GM21619 (cell line): ENCODE measurements around the gene SBNO1.
A peak's percentile ranks its signal among the peaks of the same experiment; 100 is the strongest.
"Not testable (repeated sequence)": the region's sequence is repeated elsewhere in the genome, so short reads cannot be mapped to it uniquely, and the experiment has no call there.

Experiments used
- ATAC-seq: cut with Tn5 transposase; IDR thresholded peaks from one replicate; pipeline ENCODE4 v1.9.1; 2021; ENCODE audit not compliant: unreplicated experiment

The SBNO1 gene

DNA sequence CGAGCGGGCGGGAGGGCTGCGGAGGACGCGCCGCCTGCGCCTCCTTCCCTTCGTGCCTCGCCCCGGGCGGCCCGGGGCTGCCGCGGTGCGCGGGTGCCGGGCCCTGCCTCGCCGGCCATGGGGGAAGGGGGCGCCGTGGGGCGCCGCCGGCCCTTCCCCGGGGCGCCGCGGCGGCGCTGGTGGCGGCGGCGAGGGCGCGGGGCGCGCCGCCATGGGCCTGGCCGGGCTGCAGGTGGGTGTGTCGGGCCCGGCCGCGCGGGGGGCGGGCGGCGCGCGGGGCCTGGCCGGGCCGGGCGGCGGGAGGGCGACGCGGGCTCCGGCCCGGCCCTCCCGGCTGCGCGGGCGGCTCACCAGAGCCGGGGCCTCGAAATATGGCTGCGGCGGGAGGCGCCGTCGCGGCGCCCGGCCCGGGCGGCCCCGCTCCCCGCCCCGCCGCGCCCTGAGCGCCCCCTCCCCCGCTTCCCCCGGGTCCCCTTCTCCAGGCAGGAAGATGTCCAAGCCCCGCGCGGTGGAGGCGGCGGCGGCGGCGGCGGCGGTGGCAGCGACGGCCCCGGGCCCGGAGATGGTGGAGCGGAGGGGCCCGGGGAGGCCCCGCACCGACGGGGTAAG is 24.4 kb upstream of the SBNO1 start:
- no peak for ATAC-seq

DNA sequence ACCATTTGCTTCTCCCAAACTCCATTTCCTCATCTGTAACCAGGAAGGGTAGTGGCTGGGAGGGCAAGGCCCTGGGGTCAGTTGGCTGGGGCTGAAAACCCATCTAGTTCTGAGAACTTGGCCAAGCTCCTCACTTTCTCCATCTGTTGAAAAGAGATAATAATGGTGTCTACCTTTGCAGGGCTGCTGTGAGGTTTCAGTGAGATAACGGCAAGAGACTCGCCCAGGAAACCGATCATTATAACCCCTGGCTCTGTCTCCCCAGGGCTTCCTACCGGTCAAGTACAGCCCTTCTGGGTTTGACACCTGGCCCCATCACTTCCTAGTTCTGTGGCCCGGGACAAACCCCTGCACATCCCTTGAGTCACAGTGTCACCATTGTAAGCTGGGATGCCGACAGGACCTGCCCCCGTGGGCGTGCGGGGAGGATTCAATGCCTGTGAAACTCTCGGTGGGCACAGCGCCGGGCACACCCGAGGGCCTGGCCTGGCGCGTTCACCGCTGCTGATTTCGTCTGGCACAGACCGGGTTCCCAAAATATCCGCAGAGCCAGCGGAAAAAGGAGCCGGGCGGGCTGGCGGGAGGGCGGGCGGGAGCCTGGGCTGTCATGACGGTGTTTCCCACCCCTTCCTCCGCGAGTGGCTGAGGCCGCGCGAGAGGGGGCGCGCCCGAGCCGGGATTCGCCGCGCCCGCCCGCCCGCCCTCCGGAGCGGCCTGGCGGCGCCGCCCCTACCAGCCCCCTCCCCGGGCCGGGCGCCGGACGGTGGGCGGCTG is 23.7 kb upstream of the SBNO1 start:
- ATAC-seq, result peak; percentile 34

DNA sequence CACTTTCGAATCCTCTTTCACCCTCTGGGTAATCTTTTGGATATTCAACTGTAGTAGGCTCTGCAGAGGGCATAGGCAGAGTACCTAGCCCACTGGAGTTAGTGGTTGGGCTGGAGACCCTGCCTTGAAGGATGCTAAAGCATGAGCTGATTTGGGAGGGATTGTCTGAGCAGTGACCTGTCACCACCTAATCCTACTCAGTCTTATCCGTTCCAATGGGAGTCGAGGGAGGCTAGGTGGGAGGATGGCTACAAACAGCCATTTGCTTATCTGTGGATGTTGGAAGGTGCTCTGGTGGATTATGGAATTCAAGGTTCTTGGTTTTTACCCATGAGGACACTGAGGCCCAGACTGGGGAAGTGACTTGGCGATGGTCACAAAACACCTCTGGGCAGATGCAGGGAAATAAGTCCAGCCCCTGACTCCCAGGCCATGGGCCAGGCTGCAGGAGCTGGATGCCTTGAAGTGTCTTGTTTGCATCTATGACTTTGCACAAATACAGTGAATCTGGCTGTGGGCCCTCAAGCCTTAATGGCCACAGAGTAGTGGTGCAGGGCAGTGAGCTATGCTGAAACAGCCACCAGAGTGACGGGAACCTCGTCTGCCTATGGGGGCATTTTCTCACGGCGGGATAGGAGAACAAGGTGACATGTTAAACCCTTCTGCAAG is 23.0 kb upstream of the SBNO1 start:
- ATAC-seq, result no peak

DNA sequence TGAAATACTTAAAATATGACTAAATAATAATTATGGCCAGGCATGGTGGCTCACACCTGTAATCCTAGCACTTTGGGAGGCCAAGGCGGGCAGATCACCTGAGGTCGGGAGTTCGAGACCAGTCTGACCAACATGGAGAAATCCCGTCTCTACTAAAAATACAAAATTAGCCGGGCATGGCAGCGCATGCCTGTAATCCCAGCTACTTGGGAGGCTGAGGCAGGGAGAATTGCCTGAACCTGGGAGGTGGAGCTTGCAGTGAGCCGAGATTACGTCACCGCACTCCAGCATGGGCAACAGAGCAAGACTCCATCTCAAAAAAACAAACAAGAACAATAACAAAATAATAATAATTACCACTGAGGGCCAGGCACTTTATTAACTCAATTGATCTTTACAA is 20.9 kb upstream of the SBNO1 start:
- not testable (repeated sequence) for ATAC-seq

DNA sequence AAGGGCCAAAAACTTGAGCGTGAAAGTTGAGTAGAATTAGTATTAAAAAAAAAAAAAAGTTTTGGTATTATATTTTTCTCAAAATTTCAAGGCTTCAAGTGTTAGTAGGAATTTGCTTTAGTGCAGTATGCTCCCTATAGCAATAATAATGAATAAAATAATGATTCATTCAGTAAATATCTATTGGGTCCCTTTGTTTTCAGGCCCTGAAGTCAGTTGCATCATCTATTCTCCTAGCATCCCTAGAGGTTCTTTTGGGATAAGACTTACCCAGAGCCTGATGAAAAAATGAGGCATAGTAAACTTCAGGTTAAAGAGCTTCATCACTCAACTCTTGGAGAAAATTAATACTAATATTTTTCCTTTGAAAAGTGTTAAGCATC is 20.3 kb upstream of the SBNO1 start:
- no peak for ATAC-seq

DNA sequence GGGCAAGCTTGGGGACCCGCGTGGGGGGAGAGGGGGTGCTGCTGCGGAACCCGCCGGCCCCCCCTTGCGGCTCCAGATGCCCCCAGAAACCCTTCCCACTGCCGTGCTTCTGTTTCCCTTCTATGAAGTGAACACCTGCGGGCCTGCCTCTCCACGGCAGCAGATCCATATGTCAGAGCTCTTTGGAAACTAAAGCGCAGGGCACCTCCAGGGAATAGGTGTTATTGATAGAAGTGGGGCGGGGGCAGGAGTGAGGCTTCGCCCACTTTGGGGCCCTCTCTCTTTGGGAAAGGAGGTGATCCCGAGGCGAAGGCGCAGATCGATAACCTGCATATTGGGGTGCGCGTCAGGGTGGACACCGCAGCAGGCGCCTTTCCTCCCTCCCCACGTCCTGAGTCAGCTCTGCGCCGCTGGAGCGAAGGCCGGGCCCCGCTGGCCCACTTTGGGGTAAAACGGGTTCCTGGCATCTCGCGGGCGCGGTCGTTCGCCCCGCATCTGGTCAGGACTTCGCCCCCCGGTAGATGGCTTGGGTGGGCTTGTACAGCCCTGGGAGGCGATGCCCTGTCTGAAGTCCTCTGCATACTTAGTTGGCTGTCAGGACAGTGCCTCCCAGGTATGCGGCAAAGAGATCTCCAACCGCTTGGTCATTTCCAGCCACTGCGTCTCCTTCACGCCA is 19.8 kb upstream of the SBNO1 start:
- no peak for ATAC-seq

DNA sequence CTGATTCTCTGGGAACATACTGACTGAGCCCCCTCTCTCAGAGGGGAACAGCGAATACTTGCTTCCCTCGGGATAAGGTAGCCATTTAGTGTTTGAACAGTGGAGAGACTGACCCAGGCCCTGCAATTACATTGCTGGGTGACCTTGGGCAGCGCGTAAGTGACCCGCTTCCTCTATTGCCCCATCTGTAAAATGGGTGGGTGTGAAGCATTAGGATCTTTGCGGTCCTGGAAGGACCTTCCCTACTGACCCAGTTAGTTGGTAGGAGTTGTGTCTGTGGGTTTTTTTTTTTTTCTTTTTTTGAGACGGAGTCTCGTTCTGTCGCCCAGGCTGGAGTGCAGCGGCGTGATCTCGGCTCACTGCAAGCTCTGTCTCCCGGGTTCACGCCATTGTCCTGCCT is 18.0 kb upstream of the SBNO1 start:
- ATAC-seq, result no peak

DNA sequence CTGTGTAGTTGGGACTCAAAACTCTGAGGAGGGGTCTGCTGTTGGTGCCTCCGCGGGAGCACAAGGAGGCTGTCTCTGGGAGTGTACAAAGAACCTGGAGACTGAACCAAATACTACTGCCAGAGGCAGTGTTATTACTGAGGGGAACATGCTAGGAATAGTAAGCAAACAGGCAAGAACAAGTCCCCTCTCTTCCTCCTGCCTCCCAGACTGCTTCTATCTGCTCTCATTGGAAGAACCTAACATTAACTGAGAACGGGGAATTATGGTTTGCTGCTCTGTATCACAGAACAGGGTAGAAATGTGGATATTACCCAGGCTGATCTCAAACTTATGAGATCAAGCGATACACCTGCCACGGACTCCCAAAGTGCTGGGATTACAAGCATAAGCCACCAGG is 14.7 kb upstream of the SBNO1 start:
- no peak for ATAC-seq

DNA sequence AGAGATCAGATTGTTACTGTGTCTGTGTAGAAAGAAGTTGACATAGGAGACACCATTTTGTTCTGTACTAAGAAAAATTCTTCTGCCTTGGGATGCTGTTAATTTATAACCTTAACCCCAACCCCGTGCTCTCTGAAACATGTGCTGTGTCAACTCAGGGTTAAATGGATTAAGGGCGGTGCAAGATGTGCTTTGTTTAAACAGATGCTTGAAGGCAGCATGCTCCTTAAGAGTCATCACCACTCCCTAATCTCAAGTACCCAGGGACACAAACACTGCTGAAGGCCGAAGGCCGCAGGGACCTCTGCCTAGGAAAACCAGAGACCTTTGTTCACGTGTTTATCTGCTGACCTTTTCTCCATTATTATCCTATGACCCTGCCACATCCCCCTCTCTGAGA is 7.8 kb upstream of the SBNO1 start:
- ATAC-seq, result not testable (repeated sequence)

DNA sequence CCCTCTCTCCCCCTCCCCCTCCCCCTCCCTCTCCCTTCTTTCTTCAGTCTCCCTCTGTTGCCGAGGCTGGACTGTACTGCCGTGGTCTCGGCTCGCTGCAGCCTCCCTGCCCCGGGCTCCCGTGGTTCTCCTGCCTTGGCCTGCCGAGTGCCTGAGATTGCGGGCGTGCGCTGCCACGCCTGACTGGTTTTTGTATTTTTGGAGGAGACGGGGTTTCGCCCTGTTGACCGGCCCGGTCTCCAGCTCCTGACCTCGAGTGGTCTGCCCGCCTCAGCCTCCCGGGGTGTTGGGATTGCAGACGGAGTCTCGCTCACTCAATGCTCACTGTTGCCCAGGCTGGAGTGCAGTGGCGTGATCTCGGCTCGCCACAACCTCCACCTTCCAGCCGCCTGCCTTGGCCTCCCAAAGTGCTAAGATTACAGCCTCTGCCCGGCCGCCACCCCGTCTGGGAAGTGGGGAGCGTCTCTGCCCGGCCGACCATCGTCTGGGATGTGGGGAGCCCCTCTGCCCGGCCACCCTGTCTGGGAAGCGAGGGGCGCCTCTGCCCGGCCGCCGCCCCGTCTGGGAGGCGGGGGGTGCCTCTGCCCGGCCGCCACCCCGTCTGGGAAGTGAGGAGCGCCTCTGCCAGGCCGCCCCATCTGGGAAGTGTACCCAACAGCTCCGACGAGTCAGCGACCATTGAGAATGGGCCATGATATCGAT is 7.2 kb upstream of the SBNO1 start:
- ATAC-seq, result not testable (repeated sequence)

DNA sequence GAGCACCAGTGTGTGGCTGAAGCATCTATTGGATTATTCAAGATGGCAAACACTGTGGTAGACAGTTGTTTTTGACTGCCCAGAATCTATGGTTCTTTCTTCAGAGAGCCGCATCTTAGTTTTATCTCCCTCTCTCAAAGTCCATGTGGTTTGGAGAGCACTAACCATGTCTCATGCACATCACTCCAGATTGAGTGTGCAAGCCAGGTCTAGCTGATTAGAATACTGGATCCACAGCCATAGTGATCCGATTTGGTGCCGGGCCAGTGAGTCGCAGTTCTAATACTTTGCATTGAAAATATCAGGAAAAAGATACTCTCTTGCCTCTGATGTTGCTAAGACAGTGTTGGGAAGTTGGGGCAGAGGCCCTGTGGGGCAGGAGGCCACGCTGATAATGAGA is 4.6 kb upstream of the SBNO1 start:
- no peak for ATAC-seq

DNA sequence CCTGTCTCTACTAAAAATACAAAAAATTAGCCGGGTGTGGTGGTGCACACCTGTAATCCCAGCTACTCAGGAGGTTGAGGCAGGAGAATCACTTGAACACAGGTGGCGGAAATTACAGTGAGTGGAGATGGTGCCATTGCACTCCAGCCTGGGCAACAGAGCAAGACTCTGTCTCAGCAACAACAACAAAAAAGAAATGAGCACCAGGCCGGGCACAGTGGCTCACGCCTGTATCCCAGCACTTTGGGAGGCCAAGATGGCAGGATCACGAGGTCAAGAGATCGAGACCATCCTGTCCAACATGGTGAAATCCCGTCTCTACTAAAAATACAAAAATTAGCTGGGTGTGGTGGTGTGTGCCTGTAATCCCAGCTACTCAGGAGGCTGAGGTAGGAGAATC is 3.8 kb upstream of the SBNO1 start:
- not testable (repeated sequence) for ATAC-seq

DNA sequence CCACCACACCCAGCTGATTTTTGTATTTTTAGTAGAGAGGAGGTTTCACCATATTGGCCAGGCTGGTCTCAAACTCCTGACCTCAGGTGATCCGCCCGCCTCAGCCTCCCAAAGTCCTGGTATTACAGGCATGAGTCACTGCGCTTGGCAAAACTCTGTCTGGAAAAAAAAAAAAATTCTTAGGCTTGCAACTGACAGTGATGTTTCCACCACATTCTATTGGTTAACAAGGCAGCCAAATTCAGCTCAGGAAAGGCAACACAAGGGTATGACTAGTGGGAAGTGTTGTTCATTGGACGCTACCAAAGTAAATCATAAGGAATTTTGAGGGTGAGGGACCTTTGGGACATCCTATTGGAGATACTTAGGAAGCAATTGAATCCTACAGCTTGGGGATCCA is 2.9 kb upstream of the SBNO1 start:
- ATAC-seq, result no peak

DNA sequence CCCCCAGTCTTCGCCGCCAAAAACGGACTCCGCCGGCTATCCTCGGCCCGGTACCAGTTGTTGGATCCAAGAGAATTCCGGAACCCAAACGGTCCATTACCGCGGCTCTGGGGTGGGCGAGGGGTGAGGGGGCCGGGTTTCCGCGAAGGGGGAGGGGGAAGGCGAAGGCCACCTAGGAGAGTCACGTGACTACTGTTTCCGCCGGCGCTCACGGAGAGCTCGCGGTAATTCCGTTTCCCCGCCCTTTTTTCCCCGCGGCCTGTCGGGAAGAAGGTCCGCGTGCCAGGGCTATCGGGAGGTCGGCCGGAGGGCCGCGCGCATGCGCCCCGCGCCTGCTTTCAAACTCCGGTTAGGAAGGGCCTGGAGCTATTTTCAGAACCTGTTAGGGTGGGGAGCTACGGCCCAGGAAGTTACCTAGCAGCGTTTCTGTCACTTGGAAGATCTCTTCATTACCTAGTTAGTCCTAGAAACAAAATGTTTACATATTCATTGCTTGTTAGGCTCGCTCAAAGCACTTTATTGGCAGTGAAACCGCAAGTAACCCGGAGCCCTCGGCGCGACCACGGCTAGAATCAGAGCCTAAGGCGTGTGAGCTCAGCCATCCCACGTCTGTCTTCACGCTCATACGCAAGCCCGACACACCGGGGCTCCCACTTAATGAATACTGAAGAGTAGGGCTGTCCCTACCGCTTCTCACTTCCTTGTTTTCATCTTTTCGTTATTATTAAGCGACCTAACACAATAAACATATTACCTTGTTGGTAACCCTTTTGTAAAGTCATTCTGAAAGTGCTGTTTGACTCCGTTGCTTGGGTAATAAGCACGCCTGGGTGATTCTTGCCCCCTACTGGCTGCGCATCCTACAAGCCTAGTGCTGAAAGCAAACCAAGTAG is 624 bp upstream of the SBNO1 start:
- ATAC-seq, result peak; percentile 69

DNA sequence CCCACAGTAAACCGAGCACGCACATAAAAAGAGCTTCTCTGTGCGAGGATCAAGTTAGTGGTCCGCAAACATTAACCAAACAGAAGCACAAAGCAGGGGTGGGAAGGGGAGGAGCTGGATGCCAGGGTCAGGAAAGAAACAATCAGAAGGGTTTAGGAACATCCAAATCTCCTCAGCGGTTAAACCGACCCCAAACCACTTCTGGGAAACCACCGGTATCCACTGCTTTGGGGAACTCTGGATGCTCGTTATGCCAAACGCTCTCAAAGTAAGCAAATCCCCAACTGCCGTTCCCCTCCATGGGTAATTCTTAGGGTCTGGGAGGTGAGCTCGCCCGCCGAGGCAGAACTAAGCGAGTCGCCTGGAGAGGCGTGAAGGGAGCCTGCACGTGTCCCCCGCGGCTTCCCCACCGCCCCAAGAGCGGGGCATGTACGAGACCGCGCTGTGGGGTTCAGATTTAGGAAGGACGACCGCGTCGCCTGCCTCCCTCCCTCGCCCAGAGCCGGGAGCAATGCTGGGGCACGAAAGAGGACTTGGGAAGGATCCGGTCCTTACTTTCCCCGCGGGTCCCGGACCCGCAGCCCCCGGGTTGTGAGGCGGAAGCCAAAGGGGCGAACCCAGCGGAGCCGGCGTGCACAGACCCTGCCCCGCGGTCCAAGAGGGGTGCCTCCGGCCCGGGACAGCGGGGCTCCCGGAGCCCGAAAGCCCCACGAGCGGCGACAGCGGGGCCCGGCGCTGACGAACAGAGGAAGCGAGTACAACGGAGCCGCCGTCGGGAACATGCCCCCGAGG is 711 bp downstream of the SBNO1 start:
- ATAC-seq, result peak; percentile 5

DNA sequence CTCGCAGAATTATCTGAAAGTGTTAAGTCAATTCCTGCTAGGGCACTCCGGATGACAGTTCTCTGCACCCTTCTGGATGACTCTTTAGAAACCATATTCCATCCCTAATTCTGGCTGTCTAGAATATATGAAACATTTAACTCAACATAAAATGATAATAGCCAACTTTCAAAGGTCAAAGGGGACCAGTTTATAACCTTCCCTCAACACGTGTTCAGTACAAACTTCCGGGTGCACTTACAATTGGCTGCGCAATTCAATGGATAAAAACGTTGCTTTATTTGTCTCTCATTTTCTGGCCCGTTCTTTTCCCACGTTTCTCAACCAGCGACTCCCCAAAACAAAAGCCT is 1.3 kb downstream of the SBNO1 start:
- no peak for ATAC-seq

DNA sequence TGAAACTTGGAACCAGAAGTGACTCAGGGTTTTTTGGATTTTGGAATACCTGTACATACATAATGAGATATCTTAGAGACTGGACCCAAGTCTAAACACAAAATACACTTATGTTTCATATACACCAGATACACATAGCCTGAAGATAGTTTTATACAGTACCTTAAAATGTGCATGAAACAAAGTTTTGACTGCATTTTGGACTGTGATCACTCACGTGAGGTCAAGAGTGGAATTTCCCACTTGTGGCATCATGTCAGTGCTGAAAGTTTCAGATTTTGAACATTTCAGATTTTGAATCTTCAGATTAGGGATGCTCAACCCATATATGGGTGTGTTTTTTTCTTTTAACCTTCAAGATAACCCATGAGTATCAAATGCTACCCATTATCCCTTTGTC is 6.6 kb downstream of the SBNO1 start:
- ATAC-seq, result no peak

DNA sequence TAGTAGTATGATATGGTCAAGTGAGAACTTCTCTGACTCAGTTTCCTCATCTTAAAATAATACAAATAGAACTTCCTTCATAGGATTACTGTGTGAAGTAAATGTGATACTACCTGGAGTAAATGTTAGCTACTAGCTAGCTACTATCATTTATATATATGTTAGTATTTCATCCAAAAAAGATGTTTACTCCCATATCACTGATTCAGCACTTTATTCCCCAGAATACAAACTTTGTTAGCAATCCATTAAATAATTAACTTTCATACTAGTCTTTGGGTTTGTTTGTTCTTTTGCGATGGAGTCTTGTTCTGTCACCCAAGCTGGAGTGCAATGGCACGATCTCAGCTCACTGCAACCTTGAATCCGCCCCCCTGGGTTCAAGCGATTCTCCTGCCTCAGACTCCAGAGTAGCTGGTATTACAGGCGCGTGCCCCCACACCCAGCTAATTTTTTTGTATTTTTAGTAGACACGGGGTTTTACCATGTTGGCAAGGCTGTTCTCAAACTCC is 8.4 kb downstream of the SBNO1 start:
- no peak for ATAC-seq

DNA sequence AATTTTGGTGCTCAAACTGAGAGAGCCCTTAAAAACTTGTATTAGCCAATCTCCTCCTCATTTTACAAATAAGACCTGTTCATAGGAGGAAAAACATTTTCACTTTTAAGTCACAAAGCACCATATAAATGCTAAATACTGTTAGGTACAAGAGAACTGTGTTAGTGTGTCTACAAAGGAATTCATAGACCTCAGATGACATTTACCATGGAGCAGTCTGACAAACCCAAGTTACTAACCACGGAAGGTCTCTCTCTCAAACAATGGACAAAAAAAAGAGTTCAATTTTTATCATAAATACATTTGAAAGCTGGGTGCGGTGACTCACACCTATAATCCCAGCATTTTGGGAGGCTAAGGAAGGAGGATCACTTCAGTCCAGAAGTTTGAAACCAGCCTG is 10.0 kb downstream of the SBNO1 start:
- no peak for ATAC-seq
